Sciatic nerve (tissue), 2 donors: ENCODE measurements around the gene MSH5. TPM values are rescaled to one million over a fixed set of nuclear protein-coding genes. Genes with fewer than 3 reads are reported as not detected.

Experiments used
- ATAC-seq: fragments of 200-7000 bp; cut with Tn5 transposase; one replicate; pipeline ENCODE4 v1.9.1; 2020; ENCODE audit warnings: mild to moderate bottlenecking, moderate library complexity
- DNase-seq: peaks from one replicate; pipeline ENCODE4 v3.0.0-alpha.2; 2020; ENCODE audit warnings: low spot score
- intact Hi-C: fragments of 100-400 bp; cut with DNase I; formaldehyde crosslinking; loops from one replicate; pipeline ENCODE4 v1.14.2; 2022
- total RNA-seq: library from RNA; stranded (reverse); fragmentation: NEBNext Ultra II Directional; extraction: Animal tissue kit (Norgen Biotek cat#: 25700); gene quantifications from one replicate; pipeline ENCODE4 v1.2.1, GENCODE V29; 2021
- donor health status: DM: no; HTN: no; CAD: no.
- donor health status: DM: no; HTN: no; CAD: no.

The MSH5 gene
- total RNA-seq, 1 donor from 2014 or later: 21.2 TPM

- intact Hi-C loops: no loop called here
- DNase-seq (no peak), ATAC-seq (peak; percentile 25)
Measured at GRCh38 chr6:31768363-31769257, 28.8 kb downstream of the MSH5 start.

GRCh38 chr6:31769684-31770371 lies 30.0 kb downstream of the MSH5 start:
- ATAC-seq (peak; percentile 58), DNase-seq (no peak)
- intact Hi-C loops: no loop called here

- ATAC-seq (no peak), DNase-seq (no peak)
- intact Hi-C loops: no loop called here
Measured at GRCh38 chr6:31770860-31771259, 31.1 kb downstream of the MSH5 start.

- DNase-seq (no peak), ATAC-seq (no peak)
- intact Hi-C loops: no loop called here
Measured at GRCh38 chr6:31771992-31772358, 32.2 kb downstream of the MSH5 start.

GRCh38 chr6:31775184-31775583 lies 35.4 kb downstream of the MSH5 start:
- intact Hi-C loops: no loop called here
- no peak for ATAC-seq
- no peak for DNase-seq

- no peak for DNase-seq
- no peak for ATAC-seq
- intact Hi-C loops: no loop called here
Measured at GRCh38 chr6:31775633-31776484, 36.1 kb downstream of the MSH5 start.

GRCh38 chr6:31776485-31776988 lies 36.7 kb downstream of the MSH5 start:
- intact Hi-C loops: no loop called here
- ATAC-seq: no peak
- no peak for DNase-seq

GRCh38 chr6:31776989-31777666 lies 37.3 kb downstream of the MSH5 start, which contains the start of gene VWA7:
Gene VWA7, minus strand, starts transcription at chr6:31777328. Its CDS starts 549 bp downstream, at chr6:31776779.
- ATAC-seq (peak; percentile 67), DNase-seq (no peak)
- intact Hi-C loops: no loop called here

- ATAC-seq: no peak
- intact Hi-C loops: no loop called here
Measured at GRCh38 chr6:31777667-31778050, 37.9 kb downstream of the MSH5 start.

GRCh38 chr6:31778193-31778592 lies 38.4 kb downstream of the MSH5 start:
- intact Hi-C loops: no loop called here
- no peak for DNase-seq
- ATAC-seq: no peak

More at GRCh38 chr6:31777667-31778050, 37.9 kb downstream of the MSH5 start:
- DNase-seq: no peak

- ATAC-seq: no peak
- intact Hi-C loops: no loop called here
- no peak for DNase-seq
Measured at GRCh38 chr6:31778999-31779885, 39.4 kb downstream of the MSH5 start.

GRCh38 chr6:31779908-31780307 lies 40.1 kb downstream of the MSH5 start:
- ATAC-seq: no peak
- intact Hi-C loops: no loop called here
- no peak for DNase-seq

- DNase-seq: no peak
- ATAC-seq: no peak
- intact Hi-C loops: no loop called here
Measured at GRCh38 chr6:31780507-31781243, 40.9 kb downstream of the MSH5 start.

GRCh38 chr6:31781244-31782125 lies 41.7 kb downstream of the MSH5 start:
- intact Hi-C loops: no loop called here
- ATAC-seq (no peak), DNase-seq (no peak)

GRCh38 chr6:31782126-31782855 lies 42.5 kb downstream of the MSH5 start:
- intact Hi-C loops: no loop called here
- DNase-seq (no peak), ATAC-seq (no peak)
